NCI-H2029 treated with DMSO at 0.1 percent for 48 hours (cell line): ENCODE data around the gene SYT11.
"Not testable (repeated sequence)": the region's sequence is repeated elsewhere in the genome, so short reads cannot be mapped to it uniquely, and the experiment has no call there.

ENCODE experiments used
- DNase-seq: peaks from one replicate; lab custom pipeline; 2025; lab: John Stamatoyannopoulos, UW

The SYT11 gene

DNA sequence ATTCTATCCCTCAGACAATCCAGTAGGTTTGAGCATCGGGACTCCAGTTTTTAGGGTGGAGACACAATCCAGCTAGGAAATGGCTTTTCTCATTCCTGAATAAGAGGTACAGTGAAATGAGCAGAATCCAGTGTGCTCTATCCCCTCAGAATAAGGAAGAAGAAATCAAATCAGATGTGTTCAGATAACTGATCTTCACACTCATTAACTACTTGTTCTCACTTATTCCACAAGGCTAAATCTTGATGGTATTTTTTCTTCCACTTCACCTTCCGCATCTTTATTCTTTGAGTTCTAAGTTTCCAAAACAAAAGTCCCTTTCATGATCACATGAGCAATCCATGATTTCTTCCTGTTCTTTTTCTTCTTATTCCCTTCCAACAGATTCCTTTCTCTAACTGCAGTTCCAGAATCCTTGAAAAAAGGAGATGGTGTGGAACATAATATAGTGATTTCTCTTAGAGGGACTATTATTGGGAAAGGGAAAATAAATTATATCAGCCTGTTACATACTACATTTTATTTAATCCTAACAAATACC, 1.7 kb downstream of the SYT11 start:
- DNase-seq = no peak

DNA sequence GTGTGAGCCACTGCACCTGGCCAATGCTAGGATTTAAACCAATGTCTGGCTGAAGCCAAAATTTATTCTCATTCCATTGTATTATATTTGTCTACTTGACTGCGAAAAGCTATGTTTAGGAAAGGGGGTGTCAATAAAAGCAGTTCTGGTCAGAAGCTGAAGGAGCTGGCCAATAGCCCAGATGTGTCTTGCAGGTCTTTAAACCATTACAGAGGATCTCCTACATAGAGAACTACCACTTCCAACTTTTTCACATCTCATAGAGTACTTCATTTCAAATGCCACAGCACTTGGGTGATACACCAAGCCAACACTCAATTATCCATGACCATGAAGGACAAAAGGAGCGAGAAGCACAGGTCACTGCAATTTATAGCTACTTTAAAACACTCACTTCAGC, 2.5 kb downstream of the SYT11 start:
- DNase-seq = no peak

DNA sequence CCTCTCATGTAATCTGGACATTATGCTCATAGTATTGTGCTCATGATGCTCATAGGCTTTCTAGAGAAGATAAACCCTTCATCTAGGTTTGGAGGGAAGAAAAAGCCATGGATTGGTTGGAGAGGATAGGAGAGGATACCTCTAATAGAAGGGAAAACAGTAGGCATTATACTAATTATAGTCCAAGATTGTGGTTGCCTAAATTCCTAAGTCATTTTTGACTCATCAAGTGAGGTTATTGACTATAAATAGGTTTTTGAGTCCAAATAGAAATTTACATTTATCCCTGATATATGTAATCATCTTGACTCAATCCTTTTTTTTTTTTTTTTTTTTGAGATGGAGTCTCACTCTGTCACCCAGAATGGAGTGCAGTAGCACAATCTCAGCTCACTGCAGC, 5.0 kb downstream of the SYT11 start:
- DNase-seq = no peak

DNA sequence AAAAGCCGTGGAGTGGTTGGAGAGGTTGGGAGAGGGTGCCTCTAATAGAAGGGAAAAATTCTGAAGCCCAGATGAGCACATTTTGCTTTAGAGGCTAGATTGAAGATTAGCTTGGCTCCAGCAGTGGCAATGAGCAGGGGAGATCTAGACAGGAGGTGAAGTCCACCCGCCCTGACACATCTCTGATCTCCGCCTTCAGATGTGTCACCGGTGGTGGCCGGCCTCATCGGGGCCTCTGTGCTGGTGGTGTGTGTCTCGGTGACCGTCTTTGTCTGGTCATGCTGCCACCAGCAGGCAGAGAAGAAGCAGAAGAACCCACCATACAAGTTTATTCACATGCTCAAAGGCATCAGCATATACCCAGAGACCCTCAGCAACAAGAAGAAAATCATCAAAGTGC, 8.4 kb downstream of the SYT11 start:
- DNase-seq = no peak

DNA sequence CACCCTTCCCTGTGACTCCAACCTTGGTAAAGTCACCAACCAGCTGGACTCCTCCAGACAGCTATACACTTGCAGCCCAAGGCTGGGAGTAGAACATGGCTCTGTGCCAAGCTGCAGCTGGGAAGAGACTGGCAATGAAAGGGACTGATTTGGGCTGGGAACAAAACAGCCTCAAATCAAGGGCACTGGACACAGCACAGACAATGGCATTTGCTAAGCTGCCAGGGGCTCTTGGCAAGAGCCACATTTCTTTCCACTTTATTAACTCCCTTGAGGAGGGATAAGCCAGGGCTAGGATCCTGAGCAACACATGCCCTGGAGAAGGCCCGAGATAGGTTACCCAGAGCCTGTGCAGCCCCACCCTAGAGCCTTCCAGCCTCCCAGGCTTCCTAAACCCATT, 12.0 kb downstream of the SYT11 start:
- DNase-seq = peak; percentile 25

DNA sequence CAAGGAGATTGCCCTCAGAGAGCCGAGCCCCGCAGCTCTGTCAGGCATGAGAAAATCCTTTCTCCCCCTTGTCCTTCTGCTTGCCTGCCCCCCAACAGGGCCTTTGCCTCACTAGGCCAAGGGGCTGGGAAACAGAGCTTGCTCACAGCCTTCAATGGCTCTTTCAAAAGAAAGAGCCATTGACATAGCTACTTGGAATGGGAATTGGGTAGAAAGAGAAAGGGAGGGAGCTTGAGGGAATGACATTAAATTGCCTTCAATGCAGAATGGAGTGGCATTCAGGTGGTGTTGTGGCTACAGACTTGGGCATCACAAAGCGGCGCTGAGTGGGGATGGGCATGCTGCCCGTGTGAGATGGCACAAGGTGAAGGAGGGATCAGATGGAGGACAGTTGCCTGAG, 13.2 kb downstream of the SYT11 start:
- no peak for DNase-seq

DNA sequence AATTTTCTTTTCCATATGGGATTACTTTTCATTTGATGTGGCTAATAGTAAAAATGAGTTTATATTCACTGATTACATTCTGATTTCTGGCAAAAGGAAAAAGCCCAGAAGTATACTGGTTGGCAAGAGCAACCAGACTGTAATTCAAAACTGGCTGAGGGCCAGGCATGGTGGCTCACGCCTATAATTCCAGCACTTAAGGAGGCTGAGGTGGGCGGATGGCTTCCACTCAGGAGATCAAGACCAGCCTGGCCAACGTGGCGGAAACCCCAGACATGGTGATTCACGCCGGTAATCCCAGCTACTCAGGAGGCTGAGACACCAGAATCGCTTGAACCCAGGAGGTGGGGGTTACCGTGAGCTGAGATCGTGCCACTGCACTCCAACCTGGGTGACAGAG, 14.5 kb downstream of the SYT11 start:
- DNase-seq = no peak

DNA sequence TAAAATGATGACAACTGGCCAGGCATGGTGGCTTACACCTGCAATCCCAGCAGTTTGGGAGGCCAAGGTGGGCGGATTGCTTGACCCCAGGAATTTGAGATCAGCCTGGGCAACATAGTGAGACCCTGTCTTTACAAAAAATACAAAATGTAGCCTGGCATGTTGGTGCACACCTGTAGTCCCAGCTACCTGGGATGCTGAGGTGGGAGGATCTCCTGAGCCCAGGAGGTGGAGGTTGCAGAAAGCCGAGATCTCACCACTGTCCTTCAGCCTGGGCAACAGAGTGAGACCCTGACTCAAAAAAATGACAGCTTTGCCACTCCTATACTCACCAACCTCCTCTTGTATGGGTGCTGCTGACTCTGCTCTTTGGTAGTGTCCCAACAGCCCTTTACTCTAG, 18.6 kb downstream of the SYT11 start:
- no peak for DNase-seq

DNA sequence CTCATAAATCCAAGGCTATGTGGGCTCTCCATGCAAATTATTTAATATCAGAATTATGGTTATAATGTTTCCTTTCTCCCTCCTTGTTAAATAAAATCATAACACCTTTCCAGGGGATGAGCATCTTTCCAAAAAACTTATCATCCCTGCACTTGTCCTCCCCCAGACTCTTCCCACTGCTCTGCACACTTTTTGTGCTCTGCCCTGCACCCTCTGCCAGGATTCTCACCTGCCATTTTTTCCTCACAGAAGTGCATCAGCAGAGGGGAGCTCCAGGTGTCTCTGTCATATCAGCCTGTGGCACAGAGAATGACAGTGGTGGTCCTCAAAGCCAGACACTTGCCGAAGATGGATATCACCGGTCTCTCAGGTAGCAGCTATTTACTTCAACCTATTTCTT, 20.9 kb downstream of the SYT11 start:
- DNase-seq = no peak

DNA sequence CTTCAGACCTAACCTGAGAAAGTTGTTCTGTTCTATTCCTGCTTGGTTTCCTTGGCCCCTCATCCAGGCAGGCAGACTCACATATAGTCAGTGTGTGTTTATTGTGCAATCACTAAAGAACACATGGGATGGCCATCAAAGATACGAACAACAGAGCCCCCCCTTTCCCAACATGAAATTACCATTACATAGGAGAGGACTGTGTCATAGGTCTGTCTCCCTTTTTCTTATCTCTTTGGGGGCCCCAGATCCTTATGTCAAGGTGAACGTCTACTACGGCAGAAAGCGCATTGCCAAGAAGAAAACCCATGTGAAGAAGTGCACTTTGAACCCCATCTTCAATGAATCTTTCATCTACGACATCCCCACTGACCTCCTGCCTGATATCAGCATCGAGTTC, 21.6 kb downstream of the SYT11 start:
- no peak for DNase-seq

DNA sequence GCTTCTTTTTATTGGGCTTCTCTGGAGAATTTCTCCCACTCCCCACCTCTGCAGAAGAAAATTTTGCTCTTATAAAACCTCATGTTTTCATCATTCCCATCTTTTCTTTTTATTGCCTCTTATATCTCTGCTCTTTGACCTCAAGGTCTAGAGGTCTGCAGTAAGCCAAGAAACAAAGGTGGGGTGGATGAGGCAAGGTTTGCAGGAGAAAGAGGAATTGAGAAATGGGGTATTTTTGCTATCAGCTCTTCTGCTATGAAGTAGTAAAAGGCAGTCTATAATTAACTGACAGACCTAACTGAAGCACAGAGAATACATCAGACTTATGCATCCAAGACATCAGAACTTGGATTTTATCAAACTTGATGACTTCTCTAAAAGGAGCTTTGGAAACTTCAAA, 22.9 kb downstream of the SYT11 start:
- DNase-seq = no peak

DNA sequence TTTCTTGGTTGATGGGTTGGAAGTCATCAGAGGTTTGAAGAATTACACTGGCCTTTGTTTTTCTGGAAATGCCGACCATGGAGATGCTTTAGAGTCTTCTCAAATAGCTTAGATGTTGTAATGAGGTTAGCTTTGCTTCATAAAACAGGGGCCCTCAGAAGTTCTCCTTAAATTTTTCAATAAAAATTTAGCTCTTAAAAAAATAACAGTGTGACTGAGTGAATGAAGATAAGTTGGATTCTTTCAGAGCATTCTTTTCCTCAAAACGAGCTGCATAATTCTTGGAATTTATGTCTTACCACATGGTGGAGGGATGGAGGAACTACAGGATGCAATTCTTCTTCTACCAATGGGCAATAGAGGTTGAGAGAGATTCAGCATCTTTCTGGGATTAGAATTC, 23.4 kb downstream of the SYT11 start:
- no peak for DNase-seq

DNA sequence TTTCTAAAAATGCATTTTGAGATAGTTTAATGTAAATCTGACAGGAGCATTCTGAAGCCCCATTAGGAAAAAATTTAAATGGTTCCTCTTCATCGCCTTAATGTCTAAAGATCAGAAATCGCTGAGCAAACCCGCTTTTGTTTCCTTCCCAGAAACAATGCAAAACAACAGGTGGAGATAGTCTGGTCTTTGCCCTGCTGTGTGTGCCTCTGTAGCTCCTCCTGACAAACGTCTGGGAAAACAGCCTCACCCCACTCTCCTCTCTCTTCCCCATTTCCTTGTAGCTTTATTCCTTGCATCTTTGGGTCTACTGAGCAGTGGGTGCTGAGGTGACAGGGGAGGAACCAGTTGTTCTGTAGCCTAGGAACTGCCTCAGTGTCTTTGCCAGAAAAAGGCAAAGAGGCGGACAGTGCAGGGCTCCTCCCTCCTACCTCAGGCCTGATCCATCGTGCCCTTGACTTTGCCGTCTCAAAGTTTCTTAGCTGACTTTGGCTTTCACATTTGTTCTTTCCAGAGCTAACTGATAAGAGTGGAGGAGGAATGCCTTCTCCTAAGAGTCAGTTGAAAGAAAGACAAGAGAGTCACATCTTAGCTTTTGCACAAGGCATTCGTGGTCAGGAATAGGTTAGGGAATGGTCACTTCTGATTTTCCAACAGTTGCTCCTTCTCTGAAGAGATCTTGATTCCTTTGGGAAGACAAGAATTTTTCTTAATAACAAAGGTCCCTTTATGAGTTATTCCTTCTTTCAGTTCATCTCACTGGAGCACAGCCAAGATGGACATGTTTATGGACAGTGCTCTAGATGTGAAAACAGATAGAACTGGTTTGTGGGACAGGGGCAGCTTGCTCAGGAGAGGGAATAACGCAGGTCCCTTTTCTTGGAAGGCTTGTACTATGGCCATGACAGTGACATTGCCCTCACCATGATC, 24.9 kb downstream of the SYT11 start:
- no peak for DNase-seq

DNA sequence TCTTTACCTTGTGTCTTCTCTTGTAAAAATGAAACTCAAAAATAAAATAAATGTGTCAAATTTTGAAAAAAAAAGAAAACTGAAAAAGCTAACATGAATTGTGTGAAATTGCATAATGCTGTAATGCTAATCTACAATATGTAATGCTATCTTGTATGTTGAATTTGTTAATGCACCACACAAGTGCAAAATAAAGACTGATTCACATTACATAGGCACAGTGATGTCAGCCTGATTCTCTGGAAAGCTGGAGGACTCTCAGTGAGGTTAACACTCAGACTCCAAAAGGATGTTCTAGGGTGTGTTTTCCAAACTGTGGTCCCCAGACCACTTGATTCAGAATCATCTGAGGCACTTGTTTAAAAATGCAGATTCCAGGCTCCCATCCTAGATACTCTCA, 25.6 kb downstream of the SYT11 start:
- DNase-seq = no peak

DNA sequence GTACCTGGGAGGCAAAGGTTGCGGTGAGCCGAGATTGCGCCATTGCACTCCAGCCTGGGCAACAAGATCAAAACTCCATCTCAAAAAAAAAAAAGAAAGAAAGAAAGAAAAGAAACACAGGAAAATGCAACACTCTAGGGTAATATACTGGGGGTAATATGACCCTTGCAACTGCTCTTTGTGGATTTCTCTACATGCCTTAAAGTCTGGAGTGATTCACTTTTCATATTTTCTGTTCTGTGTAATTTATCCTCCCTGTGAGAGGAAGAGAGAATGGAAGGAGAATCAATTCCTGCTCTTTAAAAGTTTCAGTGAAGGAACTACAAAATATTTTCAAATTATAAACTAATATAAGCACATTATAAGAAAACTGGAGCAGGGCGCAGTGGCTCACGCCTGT, 29.1 kb downstream of the SYT11 start:
- no peak for DNase-seq

DNA sequence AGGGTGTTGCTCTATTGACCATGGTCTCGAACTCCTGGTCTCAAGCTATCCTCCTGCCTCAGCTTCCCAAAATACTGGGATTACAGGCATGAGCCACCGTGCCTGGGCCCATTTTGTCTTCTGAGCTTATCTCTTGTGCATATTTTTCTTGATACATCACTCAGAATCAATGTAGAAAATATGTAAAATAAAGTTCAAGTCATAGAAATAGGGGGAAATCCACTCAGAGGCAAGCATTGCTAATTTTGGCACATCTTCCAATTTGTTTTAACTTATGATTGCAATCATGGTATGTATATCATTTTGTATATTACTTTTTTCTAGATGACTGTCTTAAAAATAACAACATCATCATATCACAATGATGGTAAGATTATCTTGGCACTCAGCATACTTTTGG, 30.2 kb downstream of the SYT11 start:
- DNase-seq = no peak

DNA sequence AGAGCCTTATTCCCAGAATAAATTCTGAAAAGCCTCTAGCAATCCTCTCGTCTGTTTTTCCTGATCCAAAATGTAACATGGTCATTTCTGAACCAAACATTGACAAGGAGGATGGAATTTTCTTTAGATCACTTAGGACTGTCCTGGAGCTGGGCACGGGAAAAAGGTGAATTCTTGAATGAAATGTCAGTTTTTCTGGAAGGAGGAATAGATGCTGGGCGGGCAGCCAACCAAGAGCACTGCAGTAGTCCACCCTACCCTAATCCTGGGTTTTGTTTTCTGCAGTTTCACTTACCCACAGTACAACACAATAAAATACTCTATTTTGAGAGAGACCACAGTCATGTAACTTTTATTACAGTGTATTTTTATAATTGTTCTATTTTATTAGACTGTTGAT, 30.9 kb downstream of the SYT11 start:
- no peak for DNase-seq

DNA sequence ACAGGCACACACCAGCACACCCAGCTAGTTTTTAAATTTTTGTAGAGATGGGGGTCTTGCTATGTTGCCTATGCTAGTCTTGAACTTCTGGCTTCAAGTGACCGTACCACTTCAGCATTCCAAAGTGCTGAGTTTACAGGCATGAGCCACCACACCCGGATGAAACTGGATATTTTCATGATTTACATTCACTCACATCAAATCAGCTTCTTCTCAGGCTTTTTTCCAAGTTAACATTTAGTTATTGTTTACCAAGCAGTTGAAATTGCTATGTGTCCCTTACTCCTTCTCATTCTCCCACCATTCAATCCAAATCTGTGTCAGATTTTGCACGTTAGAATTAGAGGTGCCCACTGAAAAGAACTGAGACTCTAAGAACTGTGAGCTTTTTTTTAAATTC, 33.4 kb downstream of the SYT11 start:
- no peak for DNase-seq

DNA sequence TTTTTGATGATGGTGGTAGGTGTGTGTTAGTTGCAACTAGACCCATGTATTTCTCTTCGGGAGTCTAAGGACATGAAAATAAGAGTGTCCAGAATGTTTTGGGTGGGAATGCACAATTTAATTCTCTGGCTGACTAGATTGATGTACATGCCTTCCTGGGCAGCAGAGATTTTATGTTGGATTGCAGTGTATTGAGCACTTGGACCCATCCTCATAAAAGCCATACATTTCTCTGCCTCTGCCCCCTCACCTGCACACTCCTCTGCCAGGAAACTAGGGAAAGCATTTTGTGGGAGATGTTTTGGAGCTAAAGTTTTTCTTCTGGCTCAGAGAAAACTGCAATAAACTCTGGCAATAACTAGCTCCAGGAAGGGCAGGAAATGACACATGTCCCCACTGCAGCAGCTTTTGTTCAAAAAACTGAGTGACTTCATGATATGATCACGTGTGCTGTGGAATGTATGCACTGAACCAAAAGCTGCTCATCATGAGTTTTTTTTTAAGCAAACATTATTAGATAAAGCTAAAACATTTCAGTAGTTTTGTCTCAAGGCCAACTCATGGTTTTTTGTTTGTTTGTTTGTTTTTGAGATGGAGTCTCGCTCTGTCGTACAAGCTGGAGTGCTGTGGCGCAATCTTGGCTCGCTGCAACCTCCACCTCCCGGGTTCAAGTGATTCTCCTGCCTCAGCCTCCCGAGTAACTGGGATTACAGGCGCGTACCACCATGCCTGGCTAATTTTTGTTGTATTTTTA, 34.2 kb downstream of the SYT11 start:
- DNase-seq = no peak

DNA sequence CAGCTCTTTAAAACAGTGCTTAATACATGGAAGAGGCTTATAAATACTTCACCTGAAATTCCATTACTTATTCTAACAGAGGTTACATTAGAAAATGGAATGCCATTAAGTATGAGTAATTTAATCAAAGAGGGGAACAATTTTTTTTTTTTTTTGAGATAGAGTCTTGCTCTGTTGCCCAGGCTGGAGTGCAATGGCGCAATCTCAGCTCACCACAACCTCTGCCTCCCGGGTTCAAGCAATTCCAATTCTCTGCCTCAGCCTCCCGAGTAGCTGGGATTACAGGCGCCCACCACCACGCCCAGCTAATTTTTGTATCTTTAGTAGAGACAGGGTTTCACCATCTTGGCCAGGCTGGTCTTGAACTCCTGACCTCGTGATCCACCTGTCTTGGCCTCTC, 36.2 kb downstream of the SYT11 start:
- not testable (repeated sequence) for DNase-seq

DNA sequence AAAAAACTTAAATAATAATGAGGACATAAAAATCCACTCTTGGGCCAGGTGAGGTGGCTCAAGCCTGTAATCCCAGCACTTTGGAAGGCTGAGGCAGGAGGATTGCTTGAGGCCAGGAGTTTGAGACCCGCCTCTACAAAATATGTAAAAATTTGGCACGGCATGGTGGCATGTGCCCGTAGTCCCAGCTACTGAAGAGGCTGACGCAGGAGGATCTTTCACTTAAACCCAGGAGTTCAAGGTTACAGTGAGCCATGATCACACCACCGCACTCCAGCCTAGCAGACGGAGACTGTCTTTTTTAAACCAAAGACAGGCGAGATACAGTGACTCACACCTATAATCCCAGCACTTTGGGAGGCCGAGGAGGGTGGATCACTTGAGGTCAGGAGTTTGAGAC, 37.1 kb downstream of the SYT11 start:
- not testable (repeated sequence) for DNase-seq

DNA sequence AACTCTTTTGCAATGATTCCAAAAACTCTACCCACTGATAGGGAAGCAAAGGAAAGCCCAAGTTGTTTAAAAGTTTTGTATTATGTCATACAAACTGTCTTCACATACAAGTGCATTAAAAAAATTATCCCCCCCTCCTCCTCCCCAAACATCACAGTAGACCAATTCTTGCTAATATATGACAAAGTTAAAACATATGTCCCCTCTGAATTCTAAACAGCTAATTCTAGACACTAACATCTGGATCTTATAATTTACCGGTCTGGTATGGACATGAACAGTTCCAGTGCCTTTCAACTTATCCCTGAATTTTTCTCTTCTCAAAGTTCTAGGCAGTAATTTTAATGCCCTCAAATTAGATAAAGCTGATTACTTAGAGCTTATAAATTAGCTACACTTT, 38.4 kb downstream of the SYT11 start:
- no peak for DNase-seq

DNA sequence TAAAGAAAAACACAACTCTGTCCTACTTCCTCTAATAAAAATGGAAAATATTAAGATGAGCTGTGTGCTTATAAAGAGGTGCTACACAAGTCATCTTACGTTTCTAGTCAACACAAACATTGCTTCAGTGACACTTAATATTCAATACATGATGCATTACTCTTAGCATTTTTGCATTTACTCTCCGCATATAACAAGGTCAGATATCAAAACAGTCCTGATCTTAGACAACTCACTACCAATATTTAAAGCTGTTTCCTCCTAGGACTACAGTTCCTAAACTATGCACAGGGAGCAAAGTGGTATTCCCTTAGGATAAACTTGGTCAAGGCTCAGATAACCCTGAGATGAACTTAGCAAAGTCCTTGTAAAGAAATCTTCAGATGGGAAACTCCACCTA, 39.5 kb downstream of the SYT11 start:
- no peak for DNase-seq
